Heart left ventricle (tissue), 13 donors: Measurements from ENCODE around the gene DIPK2B.

ENCODE experiments used
- CTCF ChIP-seq, 12 donors: fragments of 200-600 bp; sonication (generic) in 4 of 12; IDR thresholded peaks; one replicate each; pipeline versions ENCODE4 v1.5.0 to v1.8.0; 2018 to 2022; ENCODE audit warnings: antibody characterized with exemption in 12 of 12, mild to moderate bottlenecking in 5 of 12
- POLR2A ChIP-seq, 2 donors: fragments of 450-650 bp; IDR thresholded peaks; one replicate each; pipeline ENCODE4 v1.6.1; 2017; ENCODE audit warnings: antibody characterized with exemption in 2 of 2, mild to moderate bottlenecking in 2 of 2, moderate library complexity in 2 of 2
- donor health status: ischemic (EF 13 %, LVEDD 7.1; RV severe dilation, severe dysfunction).
- donor health status: DM: no; HTN: yes; CAD: no.
- donor health status: DM: no; HTN: no; CAD: no.
- donor health status: ischemic (EF 25% LVEDD 6.9; RV normal size, moderate dysfunction).
- donor health status: ischemic (EF 25% LVEDD 5.7; RV mildly dilated, moderate dysfunction).
- donor health status: ischemic (EF 35%, LVEDD 5.7; RV mildly dilated, moderate dysfunction).
- donor health status: nonischemic (EF 11% LVEDD 7.7; RV severe dilation, severe dysfunction).
- donor health status: DM: yes; HTN: yes; CAD: no.
- donor health status: PGD.
- donor health status: ischemic (EF 29% LVEDD 5.4; RV normal size, mild dysfunction).
- donor health status: nonischemic (EF 23%, LVEDD 6.1; RV moderate dilation, normal function).

- TF ChIP-seq CTCF (IDR thresholded peaks at IDR 0.05), result no peak
- TF ChIP-seq POLR2A (IDR thresholded peaks at IDR 0.05), result no peak
Observed at GRCh38 chrX:45172890-45173289, 27.8 kb downstream of the DIPK2B start.
